Endothelial cell of umbilical vein (primary cell): Measurements from ENCODE around the gene IKZF3. TPM values are rescaled to one million over a fixed set of nuclear protein-coding genes. Genes with fewer than 3 reads are reported as not detected.
A peak's percentile ranks its signal among the peaks of the same experiment; 100 is the strongest.

Experiments used
- BruUV-seq: library from RNA; stranded (reverse); fragments of 400-500 nt; replicated peaks from 2 replicates; lab custom pipeline; 2021; lab: Mats Ljungman, UMichigan
- CTCF ChIA-PET: fragments of 300-600, 350-600 bp; sonication (Branson Sonifier 250); formaldehyde crosslinking; loops from one replicate; lab custom pipeline; 2021; ENCODE audit warnings: antibody characterized with exemption, inconsistent platforms; lab: Charles Lee
- POLR2A ChIA-PET: fragments of 300-600, 350-600 bp; sonication (Branson Sonifier 250); formaldehyde crosslinking; loops from one replicate; lab custom pipeline; 2021; ENCODE audit warnings: antibody characterized with exemption, inconsistent platforms; lab: Charles Lee
- DNase-seq: peaks from one replicate; pipeline ENCODE4 v3.0.0-alpha.2; 2011; ENCODE audit warnings: low read depth, low spot score
- FAIRE-seq: peaks from 2 replicates; lab custom pipeline; 2011; peaks lifted over from hg19 to GRCh38; lab: Jason Lieb, UNC
- H2AFZ ChIP-seq: 2 replicates; pipeline ENCODE4 v1.6.0; 2012; ENCODE audit warnings: low read depth, low read length, control low read depth, inconsistent platforms
- H3K27ac ChIP-seq: 2 replicates; pipeline ENCODE4 v1.5.1; 2011; ENCODE audit warnings: low read depth, mild to moderate bottlenecking, control low read depth, low read length, moderate library complexity; ENCODE audit not compliant: insufficient read depth
- H3K27me3 ChIP-seq, 2 experiments: 2 replicates each; pipeline versions ENCODE4 v1.6.0 to v1.6.1; 2011; ENCODE audit warnings: low read length in 2 of 2, mixed read lengths in 1 of 2; ENCODE audit not compliant: control insufficient read depth in 2 of 2, insufficient read depth in 2 of 2
- H3K36me3 ChIP-seq, 2 experiments: 2 replicates in 1 of 2; 3 replicates in 1 of 2; pipeline ENCODE4 v1.5.1; 2011; ENCODE audit warnings: low read length in 2 of 2, mild to moderate bottlenecking in 1 of 2, moderate library complexity in 1 of 2; ENCODE audit not compliant: control insufficient read depth in 2 of 2, insufficient read depth in 2 of 2; ENCODE audit errors: extremely low read depth in 1 of 2
- H3K4me1 ChIP-seq: 3 replicates; pipeline ENCODE4 v1.5.1; 2011; ENCODE audit warnings: mild to moderate bottlenecking, low read length; ENCODE audit not compliant: control insufficient read depth, insufficient read depth; ENCODE audit errors: extremely low read depth
- H3K4me2 ChIP-seq: 2 replicates; pipeline ENCODE4 v1.6.1; 2011; ENCODE audit warnings: low read length, control low read depth, mixed read lengths; ENCODE audit not compliant: insufficient read depth
- H3K4me3 ChIP-seq, 3 experiments: fragments of 200-600 bp in 1 of 3; sonication (generic), shearing (Covaris generic) in 1 of 3; replicated peaks in 1 of 3; 2 replicates each; pipeline ENCODE4 v1.5.1; 2011 to 2016; ENCODE audit warnings: control low read depth in 3 of 3, low read length in 3 of 3, mild to moderate bottlenecking in 2 of 3, inconsistent platforms in 1 of 3, low read depth in 1 of 3, moderate library complexity in 1 of 3; ENCODE audit not compliant: insufficient read depth in 1 of 3
- H3K79me2 ChIP-seq: 2 replicates; pipeline ENCODE4 v1.6.0; 2012; ENCODE audit warnings: low read length, inconsistent platforms; ENCODE audit not compliant: control insufficient read depth, insufficient read depth
- H3K9ac ChIP-seq: replicated peaks from 2 replicates; pipeline ENCODE3; 2011; ENCODE audit warnings: low read length, control low read depth; ENCODE audit not compliant: insufficient read depth; ENCODE audit errors: extremely low read depth
- H3K9me1 ChIP-seq: replicated peaks from 3 replicates; pipeline ENCODE4 v1.6.0; 2011; ENCODE audit warnings: mild to moderate bottlenecking, low read length; ENCODE audit not compliant: control insufficient read depth, insufficient read depth; ENCODE audit errors: extremely low read depth
- H3K9me3 ChIP-seq: replicated peaks from 2 replicates; pipeline ENCODE4 v1.5.1; 2012; ENCODE audit warnings: low read length, inconsistent platforms; ENCODE audit not compliant: control insufficient read depth, insufficient read depth
- H4K20me1 ChIP-seq: replicated peaks from 2 replicates; pipeline ENCODE3; 2011; ENCODE audit warnings: mild to moderate bottlenecking, low read length; ENCODE audit not compliant: control insufficient read depth, insufficient read depth; ENCODE audit errors: extremely low read depth
- FOS ChIP-seq: IDR thresholded peaks from 2 replicates; pipeline ENCODE4 v1.6.1; 2011; ENCODE audit warnings: mild to moderate bottlenecking, low read length, moderate library complexity, borderline replicate concordance; ENCODE audit not compliant: insufficient read depth
- GATA2 ChIP-seq: IDR thresholded peaks from 2 replicates; pipeline ENCODE4 v1.7.0; 2011; ENCODE audit warnings: low read depth, mild to moderate bottlenecking, moderate library complexity, mixed read lengths, low read length; ENCODE audit not compliant: insufficient read length, insufficient read depth
- JUN ChIP-seq: IDR thresholded peaks from 2 replicates; pipeline ENCODE4 v1.6.1; 2011; ENCODE audit warnings: borderline replicate concordance, low read depth; ENCODE audit not compliant: insufficient read length, insufficient read depth
- MYC ChIP-seq: IDR thresholded peaks from one replicate; pipeline ENCODE4 v1.6.1; 2011; ENCODE audit warnings: mild to moderate bottlenecking, low read depth, low read length
- POLR2A ChIP-seq: IDR thresholded peaks from 2 replicates; pipeline ENCODE4 v1.6.1; 2012; ENCODE audit warnings: low read depth, mild to moderate bottlenecking, control low read depth, low read length
- POLR2AphosphoS5 ChIP-seq: IDR thresholded peaks from 2 replicates; pipeline ENCODE4 v1.6.1; 2012; ENCODE audit warnings: low read depth, mild to moderate bottlenecking, control low read depth, low read length, moderate library complexity; ENCODE audit not compliant: insufficient read depth
- dilution Hi-C: fragments of 300-500 bp; cut with MboI; formaldehyde crosslinking; loops from one replicate; pipeline ENCODE4 v1.15.0; 2019; ENCODE audit warnings: low sequenced_read_pairs; ENCODE audit not compliant: extremely low pct_ligation_motif_present
- intact Hi-C: fragments of 100-400 bp; cut with micrococcal nuclease; formaldehyde crosslinking; loops from one replicate; pipeline ENCODE4 v1.10.0; 2022
- polyA plus RNA-seq, 4 experiments: library from polyadenylated mRNA; depleted of rRNA in 3 of 4; stranded (reverse) in 3 of 4; unstranded in 1 of 4; fragments of >200 nt; gene quantifications; 2 replicates each; pipeline versions ENCODE4 v1.2.1 to v1.2.3, GENCODE V29; 2011 to 2012; ENCODE audit warnings: missing spikeins in 1 of 4
- total RNA-seq: library from RNA; stranded (reverse); gene quantifications from 2 replicates; pipeline ENCODE4 v1.2.3, GENCODE V29; 2021
- TF ChIP-seq, protein P1 (sequence below): IDR thresholded peaks from 2 replicates; pipeline ENCODE4 v1.6.1; 2011; ENCODE audit not compliant: insufficient read depth, insufficient read length
- TF ChIP-seq, protein P2 (sequence below), 2 donors: IDR thresholded peaks; 1 replicate in 1 of 2; 2 replicates in 1 of 2; pipeline ENCODE4 v1.5.1; 2011; ENCODE audit warnings: low read length in 2 of 2, mild to moderate bottlenecking in 2 of 2, moderate library complexity in 2 of 2, control low read depth in 1 of 2, inconsistent platforms in 1 of 2, low read depth in 1 of 2; ENCODE audit not compliant: insufficient read depth in 1 of 2; ENCODE audit errors: extremely low read depth in 1 of 2

The IKZF3 gene
- total and polyA plus RNA-seq, 2 donors (not counting 3 experiments of a cell fraction or from before 2014, with no cell fraction given): not detected

DNA sequence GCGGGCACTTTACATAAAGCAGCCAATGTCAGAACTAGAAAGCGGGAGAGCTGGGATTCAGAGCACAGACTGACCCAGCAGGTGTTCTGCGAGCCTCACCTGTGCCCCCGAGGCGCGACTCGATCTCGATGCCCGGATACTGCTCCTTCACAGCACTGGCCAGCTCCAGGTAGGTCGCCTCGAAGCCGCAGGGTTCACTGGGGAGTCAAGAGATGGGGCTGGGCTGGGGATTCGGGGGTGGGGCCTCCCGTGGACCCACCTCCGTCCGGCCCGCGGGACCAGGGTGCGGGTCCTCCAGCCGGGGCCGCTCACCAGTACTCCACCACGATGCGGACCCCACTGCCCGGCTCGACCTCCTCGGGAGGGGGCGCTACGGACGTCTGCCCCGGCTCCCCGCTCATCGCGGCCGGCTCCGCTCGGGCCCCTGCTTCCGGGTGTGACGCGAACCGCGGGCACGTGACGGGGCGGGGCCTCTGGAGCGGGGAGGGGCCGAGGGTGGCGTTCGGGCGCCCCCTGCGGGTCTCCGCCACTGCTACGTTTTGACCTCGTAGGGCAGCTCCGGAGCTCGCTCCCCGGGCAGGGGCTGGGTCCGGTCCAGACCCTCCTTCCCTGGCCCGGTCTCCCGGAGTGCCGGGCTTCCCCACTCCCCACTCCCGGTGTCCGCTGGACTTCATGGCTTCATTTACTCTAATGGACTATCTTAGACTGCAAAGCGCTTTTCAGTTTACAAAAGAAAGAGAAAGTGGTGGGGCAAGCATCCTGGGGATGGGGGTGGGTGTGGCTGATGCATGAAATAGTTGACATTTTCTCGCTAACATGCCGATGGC, 133.8 kb downstream of the IKZF3 start, which contains the start of gene MIEN1:
TSS of gene MIEN1 (minus strand) at position 438 of the 827 bp plus-strand sequence. CDS start at position 401, 37 bp downstream.
- FAIRE-seq (peak; percentile 79), DNase-seq (peak; percentile 86)
- Histone ChIP-seq H3K27me3 (no peaks in the 10 kb centered on the region), H4K20me1 (no peaks in the 10 kb centered on the region), H3K9me3 (no peaks in the 10 kb centered on the region), H3K27ac (peak within 1 kb of the TSS; percentile 68), H3K4me2 (peak within 1 kb of the TSS; percentile 66), H3K4me1 (peaks cover 13% of the 10 kb centered on the region), H3K9me1 (no peaks in the 10 kb centered on the region), H3K79me2 (no peaks in the 10 kb centered on the region), H2AFZ (peak within 1 kb of the TSS; percentile 68), H3K36me3 (peaks cover 2% of the 10 kb centered on the region in 2 experiments), H3K9ac (peak within 1 kb of the TSS; percentile 84), H3K4me3 (peak within 1 kb of the TSS; percentile 40 to 87 (median 59))
- dilution Hi-C loops: no loop called here
- ChIA-PET POLR2A (interaction anchor here (0.6 to 0.7 kb wide), 2 partner anchors 63 to 141 kb away, joined by 5 read pairs; no protein-coding TSS in a partner anchor), CTCF (interaction anchor here (0.6 to 3.8 kb wide), 25 partner anchors 9 to 275 kb away, joined by 3 to 33 read pairs (median 5); partner anchors contain the start of genes ERBB2, PGAP3 and PSMD3)
- intact Hi-C loops: loop anchor here (1.0 to 2.0 kb wide), 2 partner anchors 108 to 250 kb away; partner anchors contain the start of gene PSMD3
- TF ChIP-seq, protein P1, sequence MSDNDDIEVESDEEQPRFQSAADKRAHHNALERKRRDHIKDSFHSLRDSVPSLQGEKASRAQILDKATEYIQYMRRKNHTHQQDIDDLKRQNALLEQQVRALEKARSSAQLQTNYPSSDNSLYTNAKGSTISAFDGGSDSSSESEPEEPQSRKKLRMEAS: peak; percentile 86
- TF ChIP-seq, protein P2, sequence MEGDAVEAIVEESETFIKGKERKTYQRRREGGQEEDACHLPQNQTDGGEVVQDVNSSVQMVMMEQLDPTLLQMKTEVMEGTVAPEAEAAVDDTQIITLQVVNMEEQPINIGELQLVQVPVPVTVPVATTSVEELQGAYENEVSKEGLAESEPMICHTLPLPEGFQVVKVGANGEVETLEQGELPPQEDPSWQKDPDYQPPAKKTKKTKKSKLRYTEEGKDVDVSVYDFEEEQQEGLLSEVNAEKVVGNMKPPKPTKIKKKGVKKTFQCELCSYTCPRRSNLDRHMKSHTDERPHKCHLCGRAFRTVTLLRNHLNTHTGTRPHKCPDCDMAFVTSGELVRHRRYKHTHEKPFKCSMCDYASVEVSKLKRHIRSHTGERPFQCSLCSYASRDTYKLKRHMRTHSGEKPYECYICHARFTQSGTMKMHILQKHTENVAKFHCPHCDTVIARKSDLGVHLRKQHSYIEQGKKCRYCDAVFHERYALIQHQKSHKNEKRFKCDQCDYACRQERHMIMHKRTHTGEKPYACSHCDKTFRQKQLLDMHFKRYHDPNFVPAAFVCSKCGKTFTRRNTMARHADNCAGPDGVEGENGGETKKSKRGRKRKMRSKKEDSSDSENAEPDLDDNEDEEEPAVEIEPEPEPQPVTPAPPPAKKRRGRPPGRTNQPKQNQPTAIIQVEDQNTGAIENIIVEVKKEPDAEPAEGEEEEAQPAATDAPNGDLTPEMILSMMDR (IDR thresholded peaks at IDR 0.05; ENCODE audit: extremely low read depth in 1 of 2, insufficient read depth in 1 of 2, low read depth in 1 of 2, low read length in 2 of 2): peak; percentile 83 to 95
- TF ChIP-seq MYC (no peak), POLR2AphosphoS5 (peak; percentile 93), FOS (no peak), JUN (no peak), POLR2A (peak; percentile 82), GATA2 (no peak)
- BruUV-seq: TSS peak; percentile 72
